HG03066 (cell line): ENCODE data around the gene SH2D3C.

ENCODE experiments used
- ATAC-seq: cut with Tn5 transposase; IDR thresholded peaks from one replicate; pipeline ENCODE4 v1.9.1; 2021; ENCODE audit warnings: low read depth; ENCODE audit not compliant: unreplicated experiment

Gene SH2D3C

GRCh38 chr9:127778280-127779135 lies at the start of gene SH2D3C:
SH2D3C (minus strand) TSS chr9:127778666; CDS start chr9:127778627, 39 bp downstream.
- peak; percentile 48 for ATAC-seq

DNA sequence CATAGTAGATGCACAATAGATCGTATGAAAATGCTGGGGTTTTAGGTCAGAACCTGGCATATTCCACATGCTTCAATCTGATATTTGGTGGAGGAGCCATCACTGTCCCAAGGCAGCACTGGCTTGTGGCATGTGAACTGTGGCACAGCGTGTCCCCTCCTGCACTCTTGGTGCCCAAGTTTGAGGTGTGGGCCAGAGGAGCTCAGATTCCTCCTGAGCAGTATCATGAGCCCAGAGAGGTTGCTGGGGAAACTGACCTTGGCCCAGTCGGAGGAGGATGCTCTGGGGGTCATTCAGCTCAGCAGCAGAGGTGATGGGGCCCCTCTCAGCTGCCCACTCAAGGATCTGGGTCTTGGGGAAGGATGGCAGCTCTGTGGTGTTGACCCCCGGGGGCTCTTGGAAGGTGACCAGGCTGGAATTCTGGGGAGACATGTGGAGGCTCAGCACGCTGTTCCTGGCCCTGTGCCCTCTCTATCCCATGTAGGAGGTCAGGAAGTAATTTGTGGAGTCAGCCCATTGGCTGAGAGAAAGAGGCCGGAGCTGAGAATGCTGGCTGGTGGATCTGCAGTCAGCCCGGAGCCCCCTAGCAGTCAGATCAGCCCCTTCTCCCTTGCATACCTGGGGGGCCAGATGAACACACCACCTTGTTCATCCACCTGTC lies 47.9 kb upstream of the SH2D3C start:
- no peak for ATAC-seq

- no peak for ATAC-seq
Measured at GRCh38 chr9:127825319-127826051, 47.0 kb upstream of the SH2D3C start.

GRCh38 chr9:127822108-127822507 lies 43.6 kb upstream of the SH2D3C start:
- ATAC-seq = no peak

- no peak for ATAC-seq
Measured at GRCh38 chr9:127818574-127818973, 40.1 kb upstream of the SH2D3C start.

- ATAC-seq = no peak
Measured at GRCh38 chr9:127817881-127818434, 39.5 kb upstream of the SH2D3C start.

DNA sequence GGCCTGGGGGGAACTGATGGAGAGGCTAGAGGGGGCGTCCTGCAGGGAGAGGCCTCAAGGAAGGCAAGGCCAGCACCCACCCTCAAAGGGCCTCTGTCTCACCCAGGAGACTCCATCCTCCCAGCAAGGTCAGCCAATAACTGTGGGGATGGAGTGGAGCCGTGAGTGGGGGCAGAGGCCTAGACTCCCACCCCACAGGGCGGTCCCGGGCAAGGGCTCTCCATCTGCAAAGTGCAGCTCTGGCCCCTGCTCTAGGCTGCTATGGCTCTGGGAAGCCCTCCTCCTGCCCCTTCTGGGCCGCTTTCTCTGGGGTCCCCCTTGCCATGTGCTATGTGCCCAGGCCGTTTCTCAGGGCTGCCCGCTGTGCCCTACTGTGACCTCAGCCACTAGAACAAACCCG lies 38.3 kb upstream of the SH2D3C start:
- no peak for ATAC-seq

DNA sequence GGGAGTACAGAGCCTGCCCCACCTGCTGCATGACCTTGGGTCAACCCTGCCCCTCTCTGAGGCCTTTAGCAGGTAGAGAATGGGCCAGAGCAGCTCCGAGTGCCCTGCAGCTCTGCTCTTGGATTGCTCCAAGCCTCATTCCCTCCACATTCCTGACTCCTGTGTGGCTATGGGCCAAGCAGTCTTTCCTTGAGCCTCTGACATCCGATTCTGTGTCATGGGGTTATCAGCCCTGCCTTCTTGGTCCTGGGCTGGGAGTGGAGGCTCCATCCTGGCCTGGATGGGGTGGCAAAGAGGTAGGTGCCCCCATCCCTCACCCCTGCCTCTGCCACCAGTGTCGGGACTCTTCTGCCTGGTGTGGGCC lies 37.9 kb upstream of the SH2D3C start:
- no peak for ATAC-seq

DNA sequence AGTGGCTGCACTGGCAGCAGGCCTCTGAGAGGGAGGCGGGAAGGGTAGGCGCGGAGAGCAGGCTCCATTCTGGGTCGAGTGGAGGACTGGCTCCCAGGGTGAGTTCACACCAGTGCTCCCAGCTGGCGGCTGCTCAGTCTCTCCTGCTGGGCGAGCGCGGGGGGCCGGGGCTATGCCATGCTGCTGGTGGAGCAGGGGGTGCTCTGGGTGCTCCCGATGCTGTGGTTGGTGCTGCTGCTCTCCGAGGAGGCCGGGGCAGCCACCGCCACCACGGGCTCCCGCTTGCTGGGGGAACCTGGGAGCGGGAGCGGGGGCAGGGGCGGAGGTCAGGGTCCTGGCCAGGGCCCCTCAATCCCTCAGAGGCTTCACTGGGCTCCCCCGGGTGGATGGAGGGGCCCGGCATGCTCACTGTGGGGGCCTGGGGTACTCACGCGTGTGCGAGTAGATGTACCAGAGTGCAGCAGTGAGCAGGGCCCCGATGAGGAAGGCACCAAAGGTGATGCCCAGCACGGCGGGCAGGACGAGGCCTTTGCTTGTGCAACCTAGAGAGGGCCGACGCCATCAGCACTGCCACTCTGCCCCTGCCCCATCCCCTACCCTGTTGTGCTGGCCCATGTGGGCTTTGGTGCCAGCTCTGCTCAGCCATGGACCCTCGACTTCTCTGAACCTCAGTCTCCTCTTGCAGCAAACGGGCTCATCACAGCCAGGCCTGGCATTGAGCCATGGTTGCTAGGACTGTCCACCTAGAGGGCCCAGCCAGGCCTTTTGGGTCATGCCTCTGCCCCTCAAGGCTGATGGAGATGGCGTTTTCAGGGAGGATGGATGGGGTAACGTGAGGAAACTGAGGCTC lies 37.3 kb upstream of the SH2D3C start:
- ATAC-seq = no peak

- ATAC-seq = no peak
Measured at GRCh38 chr9:127814619-127815511, 36.4 kb upstream of the SH2D3C start.

- ATAC-seq = no peak
Measured at GRCh38 chr9:127813686-127814226, 35.3 kb upstream of the SH2D3C start.

DNA sequence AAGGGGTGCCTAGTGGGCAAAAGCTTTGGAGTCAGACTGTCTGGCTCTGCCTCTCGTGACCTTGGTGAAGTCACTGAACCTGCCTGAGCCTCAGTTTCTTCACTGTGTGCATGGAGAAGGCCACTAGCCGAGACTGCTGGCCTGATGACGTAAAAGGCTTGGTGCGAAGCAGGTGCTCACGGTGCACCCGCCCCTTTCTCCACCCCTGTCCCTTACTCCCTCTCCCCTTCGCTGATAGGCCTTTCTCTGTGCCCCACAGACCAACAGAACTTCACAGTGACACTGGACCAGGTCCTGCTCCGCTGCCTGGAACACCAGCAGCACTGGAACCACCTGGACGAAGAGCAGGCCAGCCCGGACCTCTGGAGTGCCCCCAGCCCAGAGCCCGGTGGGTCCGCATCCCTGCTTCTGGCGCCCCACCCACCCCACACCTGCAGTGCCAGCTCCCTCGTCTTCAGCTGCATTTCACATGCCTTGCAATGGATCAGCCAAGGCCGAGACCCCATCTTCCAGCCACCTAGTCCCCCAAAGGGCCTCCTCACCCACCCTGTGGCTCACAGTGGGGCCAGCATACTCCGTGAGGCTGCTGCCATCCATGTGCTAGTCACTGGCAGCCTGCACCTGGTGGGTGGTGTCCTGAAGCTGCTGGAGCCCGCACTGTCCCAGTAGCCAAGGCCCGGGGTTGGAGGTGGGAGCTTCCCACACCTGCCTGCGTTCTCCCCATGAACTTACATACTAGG lies 34.6 kb upstream of the SH2D3C start:
- no peak for ATAC-seq

DNA sequence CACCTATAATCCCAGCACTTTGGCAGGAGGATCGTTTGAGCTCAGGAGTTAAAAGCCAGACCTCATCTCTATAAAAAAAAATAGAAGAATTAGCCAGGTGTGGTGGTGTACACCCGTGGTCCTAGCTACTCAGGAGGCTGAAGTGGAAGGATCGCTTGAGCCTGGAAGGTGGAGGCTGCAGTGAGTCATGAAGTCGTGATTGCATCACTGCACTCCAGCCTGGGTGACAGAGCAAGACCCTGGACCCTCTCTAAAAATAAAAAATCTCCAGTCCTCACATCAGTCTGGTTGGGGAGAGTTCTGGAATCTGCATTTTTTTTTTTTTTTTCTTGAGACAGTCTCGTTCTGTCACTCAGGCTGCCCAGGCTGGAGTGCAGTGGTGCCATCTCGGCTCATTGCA lies 33.5 kb upstream of the SH2D3C start:
- ATAC-seq = no peak

GRCh38 chr9:127810378-127811187 lies 32.1 kb upstream of the SH2D3C start:
- no peak for ATAC-seq

DNA sequence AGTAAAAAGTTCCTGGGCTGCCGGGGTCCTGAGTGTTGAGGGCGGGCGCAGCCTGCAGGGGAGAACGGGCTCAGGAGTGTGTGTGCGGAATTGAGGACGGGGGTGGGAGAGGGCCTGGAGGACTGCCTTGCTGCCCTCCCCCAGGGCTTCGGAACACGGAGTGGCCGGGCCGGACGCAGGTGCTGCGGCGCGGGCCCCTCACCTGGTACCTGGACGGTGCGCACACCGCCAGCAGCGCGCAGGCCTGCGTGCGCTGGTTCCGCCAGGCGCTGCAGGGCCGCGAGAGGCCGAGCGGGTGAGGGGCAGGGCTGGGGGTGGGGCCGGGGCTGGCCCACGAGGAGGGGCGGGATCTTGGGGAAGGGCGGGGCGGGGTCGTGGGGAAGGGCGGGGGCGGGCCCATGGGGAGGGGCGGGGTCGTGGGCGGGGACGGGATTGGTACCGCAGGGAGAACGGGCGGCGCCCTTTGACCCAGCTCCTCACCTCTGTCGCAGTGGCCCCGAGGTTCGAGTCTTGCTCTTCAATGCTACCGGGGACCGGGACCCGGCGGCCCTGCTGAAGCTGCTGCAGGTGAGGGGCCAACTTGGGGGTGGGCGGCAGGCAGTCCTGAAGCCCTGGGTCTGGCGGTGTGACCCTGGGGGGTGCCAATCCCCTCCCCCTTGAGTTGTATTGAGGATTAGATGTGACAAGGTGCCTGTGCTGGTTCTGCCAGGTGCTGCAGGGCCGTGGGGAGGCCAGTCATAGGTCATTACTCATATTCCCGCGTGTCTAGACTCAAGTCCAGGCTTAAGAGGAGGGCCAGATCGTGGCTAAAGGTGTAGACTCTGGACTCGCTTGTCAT lies 31.3 kb upstream of the SH2D3C start:
- ATAC-seq = no peak

- no peak for ATAC-seq
Measured at GRCh38 chr9:127809002-127809539, 30.6 kb upstream of the SH2D3C start.
